SK-N-SH treated with all-trans-retinoic acid at 6 μM for 48 hours (cell line): Measurements from ENCODE around the gene FNIP1.

Experiments used
- ATAC-seq: fragments of 200-7000 bp; cut with Tn5 transposase; 3 replicates; pipeline ENCODE4 v1.9.1; 2020; ENCODE audit warnings: mild to moderate bottlenecking, moderate library complexity
- ARNTL ChIP-seq: fragments of 450-650 bp; formaldehyde crosslinking; IDR thresholded peaks from 2 replicates; pipeline ENCODE4 v1.5.0; 2020; ENCODE audit warnings: low read depth, mild to moderate bottlenecking, moderate library complexity, borderline replicate concordance
- BACH2 ChIP-seq: fragments of 250-450 bp; sonication (Bioruptor Pico); IDR thresholded peaks from 2 replicates; pipeline ENCODE4 v1.9.0; 2021; ENCODE audit warnings: mild to moderate bottlenecking, borderline replicate concordance
- CREB5 ChIP-seq: fragments of 250-450 bp; sonication (Bioruptor Pico); IDR thresholded peaks from 2 replicates; pipeline ENCODE4 v1.5.1; 2020; ENCODE audit warnings: low read depth, mild to moderate bottlenecking, moderate library complexity
- CSDC2 ChIP-seq: fragments of 250-450 bp; sonication (Bioruptor Pico); IDR thresholded peaks from 2 replicates; pipeline ENCODE4 v1.5.0; 2020; ENCODE audit warnings: mild to moderate bottlenecking, moderate library complexity
- CSRNP3 ChIP-seq: fragments of 250-450 bp; sonication (Bioruptor Pico); IDR thresholded peaks from 2 replicates; pipeline ENCODE4 v1.5.1; 2021; ENCODE audit warnings: mild to moderate bottlenecking, moderate library complexity
- ESRRG ChIP-seq: fragments of 250-450 bp; sonication (Bioruptor Pico); IDR thresholded peaks from 2 replicates; pipeline ENCODE4 v1.6.1; 2021; ENCODE audit warnings: mild to moderate bottlenecking
- GLIS3 ChIP-seq: fragments of 250-450 bp; sonication (Bioruptor Pico); IDR thresholded peaks from 2 replicates; pipeline ENCODE4 v1.5.0; 2020; ENCODE audit warnings: mild to moderate bottlenecking, moderate library complexity
- ISL1 ChIP-seq: fragments of 250-450 bp; sonication (Bioruptor Pico); IDR thresholded peaks from 2 replicates; pipeline ENCODE4 v2.1.2; 2022; ENCODE audit warnings: mild to moderate bottlenecking, moderate library complexity
- OSR1 ChIP-seq: fragments of 250-450 bp; sonication (Bioruptor Pico); IDR thresholded peaks from 2 replicates; pipeline ENCODE4 v1.8.0; 2022; ENCODE audit warnings: moderate library complexity, mild to moderate bottlenecking, inconsistent platforms
- POU6F1 ChIP-seq: fragments of 250-450 bp; sonication (Bioruptor Pico); IDR thresholded peaks from 2 replicates; pipeline ENCODE4 v1.8.0; 2021; ENCODE audit warnings: low read depth, mild to moderate bottlenecking, moderate library complexity, borderline replicate concordance
- PPARA ChIP-seq: fragments of 250-450 bp; sonication (Bioruptor Pico); IDR thresholded peaks from 2 replicates; pipeline ENCODE4 v1.5.0; 2020; ENCODE audit warnings: mild to moderate bottlenecking, borderline replicate concordance
- RARB ChIP-seq: fragments of 250-450 bp; sonication (Bioruptor Pico); IDR thresholded peaks from 2 replicates; pipeline ENCODE4 v1.8.0; 2021; ENCODE audit warnings: mild to moderate bottlenecking, moderate library complexity
- SNAI2 ChIP-seq: fragments of 250-450 bp; sonication (Bioruptor Pico); IDR thresholded peaks from 2 replicates; pipeline ENCODE4 v1.5.0; 2020; ENCODE audit warnings: mild to moderate bottlenecking, moderate library complexity
- TCF4 ChIP-seq: fragments of 250-450 bp; sonication (Bioruptor Pico); IDR thresholded peaks from 2 replicates; pipeline ENCODE4 v1.8.0; 2021; ENCODE audit warnings: mild to moderate bottlenecking, moderate library complexity, borderline replicate concordance
- TOX ChIP-seq: fragments of 250-450 bp; sonication (Bioruptor Pico); IDR thresholded peaks from 2 replicates; pipeline ENCODE4 v1.8.0; 2021; ENCODE audit warnings: mild to moderate bottlenecking, moderate library complexity, borderline replicate concordance
- TSHZ2 ChIP-seq: fragments of 250-450 bp; sonication (Bioruptor Pico); IDR thresholded peaks from 2 replicates; pipeline ENCODE4 v1.5.0; 2020; ENCODE audit warnings: mild to moderate bottlenecking, moderate library complexity
- ZC3H10 ChIP-seq: fragments of 250-450 bp; sonication (Bioruptor Pico); IDR thresholded peaks from 2 replicates; pipeline ENCODE4 v1.5.1; 2021; ENCODE audit warnings: mild to moderate bottlenecking, moderate library complexity
- ZFP3 ChIP-seq: fragments of 250-450 bp; sonication (Bioruptor Pico); IDR thresholded peaks from 2 replicates; pipeline ENCODE4 v1.5.0; 2020; ENCODE audit warnings: mild to moderate bottlenecking, moderate library complexity
- ZFP30 ChIP-seq: fragments of 450-650 bp; formaldehyde crosslinking; IDR thresholded peaks from 2 replicates; pipeline ENCODE4 v1.5.0; 2022; ENCODE audit warnings: mild to moderate bottlenecking, moderate library complexity
- ZNF565 ChIP-seq: fragments of 450-650 bp; formaldehyde crosslinking; conservative IDR thresholded peaks from 2 replicates; pipeline ENCODE4 v1.5.0; 2020; ENCODE audit warnings: low read depth, mild to moderate bottlenecking, moderate library complexity
- ZNF70 ChIP-seq: fragments of 450-650 bp; formaldehyde crosslinking; IDR thresholded peaks from 2 replicates; pipeline ENCODE4 v1.5.0; 2020; ENCODE audit warnings: mild to moderate bottlenecking, moderate library complexity
- ZNF8 ChIP-seq: fragments of 450-650 bp; formaldehyde crosslinking; IDR thresholded peaks from 2 replicates; pipeline ENCODE4 v1.5.0; 2020; ENCODE audit warnings: mild to moderate bottlenecking, moderate library complexity
- TF ChIP-seq, protein P1 (sequence below): fragments of 250-450 bp; sonication (Bioruptor Pico); IDR thresholded peaks from 2 replicates; pipeline ENCODE4 v1.8.0; 2020; ENCODE audit warnings: mild to moderate bottlenecking, moderate library complexity, borderline replicate concordance

Gene FNIP1

GRCh38 chr5:131773805-131774204 is 23.0 kb downstream of the FNIP1 start:
- ATAC-seq, result 0 out of 3 replicates have a peak, but pooled peaks have one; percentile 22
- TF ChIP-seq ZFP30 (CRISPR knock-in tag) (no peak), ZNF8 (CRISPR knock-in tag) (no peak), ZNF70 (CRISPR knock-in tag) (no peak), SNAI2 (CRISPR knock-in tag) (no peak), ISL1 (CRISPR knock-in tag) (no peak)

DNA sequence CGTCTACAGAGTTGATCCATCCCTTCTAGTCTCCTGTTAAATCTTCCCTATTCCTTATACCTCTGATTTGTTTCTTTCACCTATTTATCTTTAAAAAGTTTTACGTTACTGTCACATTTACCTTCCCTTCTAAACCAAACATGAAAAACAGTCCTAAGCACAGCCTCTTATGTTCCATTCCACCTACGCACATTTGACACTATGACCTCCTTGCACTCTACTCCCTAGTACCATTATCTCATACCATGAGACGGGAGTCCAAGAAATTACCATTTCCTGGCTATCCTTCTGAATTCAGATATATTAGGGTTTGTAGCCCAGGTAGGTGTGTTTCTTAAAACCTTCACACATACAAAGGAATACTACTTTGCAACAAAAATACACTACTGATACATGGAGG is 25.1 kb downstream of the FNIP1 start:
- no peak for ATAC-seq
- TF ChIP-seq PPARA (CRISPR knock-in tag) (no peak), ESRRG (CRISPR knock-in tag) (no peak), POU6F1 (CRISPR knock-in tag) (no peak), CREB5 (CRISPR knock-in tag) (no peak), ZFP30 (CRISPR knock-in tag) (no peak), ARNTL (no peak), CSDC2 (no peak), ISL1 (CRISPR knock-in tag) (no peak), CSRNP3 (CRISPR knock-in tag) (no peak), TCF4 (CRISPR knock-in tag) (no peak), BACH2 (CRISPR knock-in tag) (no peak), OSR1 (CRISPR knock-in tag) (no peak), ZNF565 (CRISPR knock-in tag) (no peak), RARB (CRISPR knock-in tag) (no peak), ZFP3 (no peak), ZC3H10 (no peak), GLIS3 (CRISPR knock-in tag) (no peak), TOX (no peak)
- TF ChIP-seq, protein P1, sequence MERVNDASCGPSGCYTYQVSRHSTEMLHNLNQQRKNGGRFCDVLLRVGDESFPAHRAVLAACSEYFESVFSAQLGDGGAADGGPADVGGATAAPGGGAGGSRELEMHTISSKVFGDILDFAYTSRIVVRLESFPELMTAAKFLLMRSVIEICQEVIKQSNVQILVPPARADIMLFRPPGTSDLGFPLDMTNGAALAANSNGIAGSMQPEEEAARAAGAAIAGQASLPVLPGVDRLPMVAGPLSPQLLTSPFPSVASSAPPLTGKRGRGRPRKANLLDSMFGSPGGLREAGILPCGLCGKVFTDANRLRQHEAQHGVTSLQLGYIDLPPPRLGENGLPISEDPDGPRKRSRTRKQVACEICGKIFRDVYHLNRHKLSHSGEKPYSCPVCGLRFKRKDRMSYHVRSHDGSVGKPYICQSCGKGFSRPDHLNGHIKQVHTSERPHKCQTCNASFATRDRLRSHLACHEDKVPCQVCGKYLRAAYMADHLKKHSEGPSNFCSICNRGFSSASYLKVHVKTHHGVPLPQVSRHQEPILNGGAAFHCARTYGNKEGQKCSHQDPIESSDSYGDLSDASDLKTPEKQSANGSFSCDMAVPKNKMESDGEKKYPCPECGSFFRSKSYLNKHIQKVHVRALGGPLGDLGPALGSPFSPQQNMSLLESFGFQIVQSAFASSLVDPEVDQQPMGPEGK (CRISPR knock-in tag), result no peak

DNA sequence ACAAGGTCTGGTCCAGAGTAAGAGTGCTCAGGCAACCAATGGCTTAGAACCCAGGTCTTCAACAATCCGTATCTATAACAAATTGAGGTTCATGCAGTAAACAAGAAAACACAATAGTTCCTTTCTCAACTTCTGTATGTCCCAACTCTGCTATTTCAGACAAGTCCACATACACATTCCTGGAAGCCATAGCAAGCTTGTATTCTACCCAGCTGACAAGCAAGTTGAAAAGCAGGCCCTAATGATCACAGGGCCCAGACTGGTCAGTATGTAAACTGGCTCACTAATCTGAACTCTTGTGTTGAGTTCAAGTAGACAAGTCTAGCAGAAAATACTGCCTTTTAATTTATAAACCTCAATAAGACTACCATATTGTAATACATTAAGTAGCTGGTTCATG is 26.9 kb downstream of the FNIP1 start:
- no peak for ATAC-seq
- TF ChIP-seq ZFP3 (no peak), ZNF565 (CRISPR knock-in tag) (no peak), TOX (no peak), ESRRG (CRISPR knock-in tag) (no peak), ZFP30 (CRISPR knock-in tag) (no peak), CSRNP3 (CRISPR knock-in tag) (no peak), GLIS3 (CRISPR knock-in tag) (no peak)

- no peak for ATAC-seq
- TF ChIP-seq RARB (CRISPR knock-in tag) (no peak), CSDC2 (no peak), SNAI2 (CRISPR knock-in tag) (no peak), ISL1 (CRISPR knock-in tag) (no peak), TSHZ2 (CRISPR knock-in tag) (no peak), ARNTL (no peak), GLIS3 (CRISPR knock-in tag) (no peak), ZNF8 (CRISPR knock-in tag) (no peak), ZNF565 (CRISPR knock-in tag) (no peak)
- TF ChIP-seq, protein P1 (CRISPR knock-in tag), result no peak
Measured at GRCh38 chr5:131769336-131769735, 27.5 kb downstream of the FNIP1 start.
